Cardiac fibroblast (primary cell): Measurements from ENCODE around the gene RELCH.

Experiments used
- DNase-seq, 2 donors: peaks; one replicate each; pipeline versions ENCODE4 v3.0.0 to v3.0.0-alpha.2; 2010; ENCODE audit warnings: low read depth in 2 of 2
- H3K4me3 ChIP-seq, 2 donors: replicated peaks in 1 of 2; 1 replicate in 1 of 2; 2 replicates in 1 of 2; pipeline ENCODE4 v1.5.1; 2011; ENCODE audit warnings: low read depth in 2 of 2, low read length in 2 of 2, mild to moderate bottlenecking in 2 of 2, moderate library complexity in 1 of 2
- TF ChIP-seq, protein P1 (sequence below): IDR thresholded peaks from one replicate; pipeline ENCODE4 v1.5.1; 2011; ENCODE audit warnings: low read depth, mild to moderate bottlenecking, low read length, inconsistent platforms

Gene RELCH

DNA sequence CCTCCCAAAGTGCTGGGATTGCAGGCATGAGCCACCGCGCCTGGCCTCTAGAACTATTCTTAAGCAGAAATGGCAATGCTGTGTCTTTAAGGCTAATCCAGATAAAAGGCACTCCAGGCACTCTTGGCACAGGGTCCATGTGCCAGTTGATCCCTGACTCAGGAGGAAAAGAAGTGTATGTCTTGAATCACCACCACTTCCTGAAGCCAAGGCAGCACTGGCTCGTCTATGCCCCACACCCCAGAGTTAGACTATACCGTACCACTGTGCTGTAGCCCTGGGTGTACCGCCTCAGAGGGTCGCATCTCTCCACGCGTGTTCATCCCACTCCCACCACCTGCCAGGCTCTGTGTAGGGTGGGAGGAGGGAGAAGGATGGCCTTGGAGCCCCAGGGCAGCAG, 147.1 kb downstream of the RELCH start:
- peak; percentile 46 to 69 for DNase-seq
- TF ChIP-seq, protein P1, sequence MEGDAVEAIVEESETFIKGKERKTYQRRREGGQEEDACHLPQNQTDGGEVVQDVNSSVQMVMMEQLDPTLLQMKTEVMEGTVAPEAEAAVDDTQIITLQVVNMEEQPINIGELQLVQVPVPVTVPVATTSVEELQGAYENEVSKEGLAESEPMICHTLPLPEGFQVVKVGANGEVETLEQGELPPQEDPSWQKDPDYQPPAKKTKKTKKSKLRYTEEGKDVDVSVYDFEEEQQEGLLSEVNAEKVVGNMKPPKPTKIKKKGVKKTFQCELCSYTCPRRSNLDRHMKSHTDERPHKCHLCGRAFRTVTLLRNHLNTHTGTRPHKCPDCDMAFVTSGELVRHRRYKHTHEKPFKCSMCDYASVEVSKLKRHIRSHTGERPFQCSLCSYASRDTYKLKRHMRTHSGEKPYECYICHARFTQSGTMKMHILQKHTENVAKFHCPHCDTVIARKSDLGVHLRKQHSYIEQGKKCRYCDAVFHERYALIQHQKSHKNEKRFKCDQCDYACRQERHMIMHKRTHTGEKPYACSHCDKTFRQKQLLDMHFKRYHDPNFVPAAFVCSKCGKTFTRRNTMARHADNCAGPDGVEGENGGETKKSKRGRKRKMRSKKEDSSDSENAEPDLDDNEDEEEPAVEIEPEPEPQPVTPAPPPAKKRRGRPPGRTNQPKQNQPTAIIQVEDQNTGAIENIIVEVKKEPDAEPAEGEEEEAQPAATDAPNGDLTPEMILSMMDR: no peak
- H3K4me3 ChIP-seq: no peak overlapping the region

DNA sequence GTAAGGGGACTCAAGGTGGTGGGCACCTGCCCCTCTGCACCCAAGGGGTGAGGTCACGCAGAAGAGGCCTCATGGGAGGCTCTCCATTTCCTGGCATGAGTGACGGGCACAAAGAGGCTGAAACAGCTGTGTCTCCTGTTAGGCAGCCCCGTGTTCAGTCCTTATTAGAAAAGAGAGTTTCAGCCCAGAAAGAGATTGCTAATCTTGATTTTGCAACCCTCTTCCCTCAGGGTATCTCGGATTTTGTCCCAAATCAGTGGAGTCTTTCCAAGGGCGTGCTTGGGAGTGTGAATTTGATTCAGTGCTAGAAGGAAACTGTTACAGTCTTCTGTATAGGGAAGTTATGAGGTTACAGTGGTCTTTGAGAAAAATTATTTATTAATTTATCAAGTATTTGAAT, 148.4 kb downstream of the RELCH start:
- H3K4me3 ChIP-seq: no peak overlapping the region
- no peak for DNase-seq
- TF ChIP-seq, protein P1: no peak

DNA sequence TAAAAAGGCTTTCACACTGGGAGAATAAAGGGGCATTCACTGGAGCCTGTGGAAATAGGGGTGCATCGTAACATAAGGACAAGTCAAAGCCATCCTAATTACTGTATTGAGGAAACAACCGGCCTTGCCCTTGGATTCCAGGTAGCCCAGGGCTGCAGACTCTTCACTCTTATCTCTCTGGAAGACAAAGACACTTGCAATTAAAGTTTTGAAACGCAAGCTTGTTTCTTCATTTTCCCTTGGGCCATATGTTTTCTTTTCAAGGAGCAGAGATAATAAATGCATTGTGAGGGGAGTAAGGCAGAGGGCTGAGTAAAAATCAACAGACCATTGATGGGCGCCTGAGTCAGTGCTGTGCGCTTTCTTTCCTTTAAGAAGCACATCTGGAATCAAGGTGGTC, 149.6 kb downstream of the RELCH start:
- DNase-seq: no peak
- H3K4me3 ChIP-seq: no peak overlapping the region
- TF ChIP-seq, protein P1: no peak

DNA sequence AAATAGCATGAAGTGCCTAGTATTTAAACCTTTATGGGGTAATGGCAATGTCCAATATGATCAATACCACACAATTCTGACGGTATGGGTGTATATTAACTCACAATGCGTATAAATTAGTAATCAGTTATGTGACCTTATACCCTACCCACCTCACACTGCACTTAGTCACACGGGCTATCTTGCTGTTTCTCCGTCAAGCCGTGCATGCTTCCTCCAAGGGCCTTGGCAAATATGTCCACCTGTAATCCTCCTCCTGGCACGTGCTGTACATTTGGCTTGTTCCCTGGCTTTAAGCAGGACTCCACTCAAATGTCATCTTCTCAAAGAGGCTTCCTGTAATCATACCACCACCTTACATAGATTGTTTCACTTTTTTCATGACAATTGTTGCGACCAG, 150.3 kb downstream of the RELCH start:
- TF ChIP-seq, protein P1: no peak
- no peak overlapping the region for H3K4me3 ChIP-seq
- DNase-seq: no peak

DNA sequence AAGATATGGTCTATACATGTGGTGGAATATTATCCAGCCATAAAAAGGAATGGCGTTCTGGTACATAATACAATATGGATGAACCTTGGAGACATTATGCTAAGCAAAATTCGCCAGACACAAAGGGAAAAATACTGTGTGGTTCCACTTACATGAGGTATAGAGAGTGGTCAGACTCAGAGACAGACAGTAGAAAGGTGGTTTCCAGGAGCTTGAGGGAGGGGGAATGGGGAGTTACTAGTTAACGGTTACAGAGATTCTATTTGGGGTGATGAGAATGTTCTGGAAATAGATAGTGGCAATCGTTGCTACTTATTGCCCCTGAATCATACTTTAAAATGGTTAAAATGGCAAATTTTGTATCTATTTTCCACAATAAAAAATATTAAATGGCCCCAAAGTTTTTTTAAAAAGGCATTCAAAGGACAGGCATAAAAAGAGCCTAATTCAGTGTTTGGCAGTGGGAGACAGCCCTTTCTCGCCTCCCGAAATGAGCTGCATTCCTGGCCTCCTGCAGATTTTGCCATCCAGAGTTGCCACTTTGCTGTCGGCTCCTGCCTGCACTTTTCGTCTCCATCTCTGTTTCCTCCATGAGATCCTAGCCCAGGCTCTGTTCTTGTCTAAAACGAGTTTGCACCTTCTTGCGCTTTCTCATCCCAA, 151.5 kb downstream of the RELCH start:
- no peak overlapping the region for H3K4me3 ChIP-seq
- TF ChIP-seq, protein P1: no peak
- no peak for DNase-seq

DNA sequence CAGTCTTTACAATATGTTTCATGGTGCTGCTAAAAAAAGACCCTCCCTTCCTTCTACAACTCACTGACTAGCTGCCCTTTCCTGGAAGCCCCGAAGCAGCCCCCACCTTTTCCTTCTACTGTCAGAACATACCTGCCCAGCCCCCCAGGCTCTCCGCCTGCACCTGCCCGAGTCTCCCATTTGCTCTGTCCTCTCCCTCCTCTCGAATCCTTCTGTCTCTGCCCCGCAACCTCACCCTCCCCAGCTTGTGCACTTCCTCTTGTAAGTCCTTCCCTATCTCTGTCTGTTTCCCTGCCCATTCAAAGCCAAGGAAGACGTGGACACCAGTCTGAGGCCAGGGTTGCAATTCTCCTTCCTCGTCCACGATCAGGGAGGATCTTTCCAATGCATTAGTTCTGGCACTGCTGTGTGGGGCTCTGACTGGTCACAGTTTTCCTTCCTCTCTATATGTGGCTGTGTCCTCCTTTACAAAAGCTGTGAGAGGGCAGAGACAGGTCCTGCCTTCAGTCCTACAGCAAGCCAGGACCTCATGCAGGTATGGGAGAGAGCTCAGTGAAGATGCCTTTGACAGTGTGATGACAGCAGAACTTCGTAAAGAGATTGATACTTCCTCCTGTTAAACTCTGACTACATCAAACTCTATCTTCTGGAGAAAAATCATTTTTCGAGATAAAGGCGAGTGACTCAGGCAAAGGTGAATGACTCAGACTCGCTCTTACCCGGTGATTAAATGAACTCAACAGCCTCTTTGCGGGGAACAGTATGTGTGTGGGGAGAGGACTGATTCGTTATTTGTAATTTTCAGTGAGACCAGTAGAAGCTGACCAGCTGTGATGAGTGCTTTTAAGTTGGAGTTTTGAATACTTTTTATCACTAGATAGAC, 152.3 kb downstream of the RELCH start:
- peak; percentile 43 to 63 for DNase-seq
- no peak overlapping the region for H3K4me3 ChIP-seq
- TF ChIP-seq, protein P1: no peak
